ENCODE measurements around the gene ABCG1. TPM values are rescaled to one million over a fixed set of nuclear protein-coding genes. Genes with fewer than 3 reads are reported as not detected.

The ABCG1 gene
- total RNA-seq, 1 donor from 2014 or later = 20.9 TPM

DNA sequence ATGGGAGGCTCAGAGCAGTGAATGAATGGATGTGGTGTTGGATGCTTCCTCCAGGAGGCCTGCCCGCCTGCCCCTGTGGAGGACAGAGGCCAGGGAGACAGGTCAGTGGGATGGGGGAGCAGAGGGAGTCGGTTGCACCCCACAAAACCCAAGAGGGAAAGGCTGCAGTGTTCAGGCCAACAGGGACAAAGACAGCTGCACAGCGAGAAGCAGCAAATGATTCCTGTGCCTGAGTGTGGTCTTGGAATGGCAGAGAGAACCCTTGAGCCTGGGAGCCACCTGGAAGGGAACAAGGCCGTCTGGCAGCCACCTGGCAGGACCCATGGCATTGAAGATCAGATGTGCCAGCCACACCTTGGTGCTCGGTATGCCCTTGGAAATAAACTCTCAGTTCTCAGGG is 88.2 kb downstream of the ABCG1 start:
- no peak for DNase-seq

DNA sequence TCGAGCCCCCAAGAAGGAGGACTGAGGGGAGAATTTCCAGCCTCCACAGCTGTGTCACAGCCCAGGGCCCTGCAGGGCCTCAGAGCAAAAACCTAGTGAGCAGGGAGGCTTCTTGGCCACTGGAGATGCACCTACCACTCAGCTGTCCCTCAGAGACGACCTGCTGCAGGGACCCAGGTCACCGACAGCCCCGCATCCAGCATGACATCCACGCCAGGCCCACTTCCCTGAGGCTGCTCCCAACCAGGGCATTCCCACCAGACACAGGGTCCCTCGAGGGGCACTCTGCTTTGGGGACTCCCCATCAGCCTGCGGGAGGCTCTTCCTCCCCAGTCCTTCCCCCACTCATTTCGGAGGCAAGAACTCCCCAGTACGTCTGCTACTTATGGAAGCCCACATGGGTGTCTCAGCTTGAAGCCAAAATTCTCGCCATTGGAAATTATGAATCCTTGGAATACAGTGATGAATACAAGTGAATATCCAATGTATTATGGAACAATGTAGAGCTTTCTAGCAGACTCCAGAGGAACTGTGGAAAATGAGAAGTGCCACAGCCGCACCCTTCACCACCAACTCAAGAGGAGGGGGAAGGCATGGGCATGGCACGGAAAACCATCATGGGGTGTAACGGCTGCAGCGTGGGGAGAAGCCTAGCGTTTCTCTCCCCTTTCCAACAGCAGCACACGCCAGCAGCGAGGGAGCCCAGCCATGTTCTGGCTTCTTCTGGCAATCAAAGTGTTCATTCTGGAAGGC is 89.4 kb downstream of the ABCG1 start:
- no peak for DNase-seq

DNA sequence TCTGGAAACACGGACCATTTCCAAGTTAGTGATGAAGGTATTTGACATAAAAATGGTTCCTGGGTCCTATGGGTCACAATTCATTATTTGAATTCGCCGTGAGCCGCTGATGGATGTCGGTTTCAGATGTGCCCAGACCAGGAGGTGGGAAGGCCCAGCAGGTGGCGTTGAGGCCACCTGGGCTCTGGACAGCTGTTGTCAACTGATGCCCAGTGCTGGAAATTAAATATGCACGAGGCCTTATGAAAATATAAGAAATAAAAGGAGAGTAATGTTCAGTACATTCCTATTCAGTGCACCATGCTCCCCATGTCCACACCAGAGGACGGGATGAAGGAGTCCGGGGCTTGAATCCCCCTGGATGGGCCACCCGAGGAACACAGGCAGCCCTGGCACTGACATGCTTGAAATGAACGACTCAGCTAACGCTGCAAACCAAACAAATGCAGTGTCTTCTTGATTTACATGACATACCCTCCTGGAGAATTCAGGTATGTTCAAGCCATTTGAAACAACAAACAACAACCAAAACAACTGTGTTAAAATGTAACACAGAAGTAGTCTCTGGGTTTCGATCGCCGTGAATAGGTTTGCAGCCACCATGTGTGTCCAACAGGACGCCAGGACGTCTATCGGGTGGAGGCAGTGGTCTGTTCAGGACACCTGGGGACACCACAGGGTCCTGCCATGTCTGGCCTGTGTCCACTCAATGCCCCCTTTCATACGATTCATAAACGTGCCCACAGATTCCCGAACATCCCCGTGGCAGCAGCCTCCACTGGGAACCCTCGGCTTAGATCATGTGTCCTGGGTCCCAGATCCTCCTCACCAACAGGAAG is 90.2 kb downstream of the ABCG1 start:
- no peak for DNase-seq

DNA sequence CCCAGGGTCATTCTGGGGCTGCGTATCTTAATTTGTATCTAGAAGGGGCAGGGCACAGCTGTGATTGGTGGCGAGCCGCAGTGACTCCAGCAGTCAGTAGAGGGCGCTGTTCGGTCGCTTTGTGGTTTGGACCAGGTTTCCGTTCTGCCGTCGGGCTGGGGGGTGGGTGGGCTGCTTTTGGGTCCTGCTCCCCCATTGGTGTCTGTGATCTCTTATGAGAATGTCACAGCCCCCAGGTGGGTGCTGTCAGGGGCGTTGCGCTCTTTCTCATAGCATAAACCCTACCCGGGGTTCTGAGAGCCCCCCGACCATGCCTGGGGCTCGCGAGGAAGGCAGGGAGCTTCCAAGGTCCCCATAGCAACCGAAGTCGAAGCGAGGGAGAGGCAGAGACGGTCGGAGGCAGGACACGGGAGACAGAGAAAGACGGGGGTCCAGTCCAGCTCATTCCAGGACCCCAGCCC is 90.8 kb downstream of the ABCG1 start:
- peak; percentile 80 for DNase-seq

DNA sequence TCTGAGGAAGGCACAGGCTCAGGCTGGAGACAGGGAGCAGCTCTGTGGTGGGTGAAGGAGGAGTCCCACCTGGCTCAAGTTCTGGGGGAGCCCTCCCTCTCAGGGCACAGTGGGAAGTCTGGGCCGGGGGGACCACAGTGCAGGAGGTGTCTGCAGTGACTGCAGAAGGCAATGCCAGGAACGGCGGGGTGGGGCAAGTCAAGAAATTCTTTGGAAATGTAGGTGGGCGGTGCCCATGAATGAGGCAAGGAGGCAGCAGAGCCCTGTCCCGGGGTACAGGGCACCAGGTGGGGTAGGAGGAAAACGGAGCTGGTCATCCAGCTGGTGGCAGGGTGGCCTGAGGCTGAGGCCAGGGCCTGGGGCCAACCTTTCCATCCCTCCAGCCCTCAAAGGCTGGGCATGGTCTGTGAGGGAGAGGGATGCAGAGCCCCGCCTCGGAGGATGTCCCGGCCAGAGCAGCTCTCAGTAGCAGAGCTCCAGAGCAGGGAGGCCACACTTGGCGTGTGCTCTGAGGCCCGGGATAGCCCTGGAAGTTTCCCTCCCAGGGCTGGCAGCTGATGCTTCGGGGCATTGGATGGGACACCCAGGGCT is 91.6 kb downstream of the ABCG1 start:
- DNase-seq = no peak

DNA sequence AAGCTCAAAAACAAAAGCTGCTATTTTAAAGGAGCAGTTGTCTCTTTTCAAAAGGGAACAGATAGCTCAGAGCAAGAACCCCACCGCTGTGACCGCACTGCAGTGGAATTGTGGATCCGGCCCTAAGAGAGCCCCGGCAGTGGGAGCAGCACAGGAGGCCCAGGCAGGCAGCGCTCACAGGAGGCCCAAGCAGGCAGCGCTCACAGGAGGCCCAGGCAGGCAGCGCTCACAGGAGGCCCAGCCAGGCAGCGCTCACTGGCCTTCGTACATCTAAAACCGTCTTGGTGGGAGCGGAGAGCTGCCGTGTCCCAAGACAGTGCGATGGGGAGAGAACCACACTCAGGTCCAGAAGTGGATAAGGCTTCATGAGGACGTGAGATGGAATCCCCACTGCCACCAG is 92.2 kb downstream of the ABCG1 start:
- DNase-seq = no peak

DNA sequence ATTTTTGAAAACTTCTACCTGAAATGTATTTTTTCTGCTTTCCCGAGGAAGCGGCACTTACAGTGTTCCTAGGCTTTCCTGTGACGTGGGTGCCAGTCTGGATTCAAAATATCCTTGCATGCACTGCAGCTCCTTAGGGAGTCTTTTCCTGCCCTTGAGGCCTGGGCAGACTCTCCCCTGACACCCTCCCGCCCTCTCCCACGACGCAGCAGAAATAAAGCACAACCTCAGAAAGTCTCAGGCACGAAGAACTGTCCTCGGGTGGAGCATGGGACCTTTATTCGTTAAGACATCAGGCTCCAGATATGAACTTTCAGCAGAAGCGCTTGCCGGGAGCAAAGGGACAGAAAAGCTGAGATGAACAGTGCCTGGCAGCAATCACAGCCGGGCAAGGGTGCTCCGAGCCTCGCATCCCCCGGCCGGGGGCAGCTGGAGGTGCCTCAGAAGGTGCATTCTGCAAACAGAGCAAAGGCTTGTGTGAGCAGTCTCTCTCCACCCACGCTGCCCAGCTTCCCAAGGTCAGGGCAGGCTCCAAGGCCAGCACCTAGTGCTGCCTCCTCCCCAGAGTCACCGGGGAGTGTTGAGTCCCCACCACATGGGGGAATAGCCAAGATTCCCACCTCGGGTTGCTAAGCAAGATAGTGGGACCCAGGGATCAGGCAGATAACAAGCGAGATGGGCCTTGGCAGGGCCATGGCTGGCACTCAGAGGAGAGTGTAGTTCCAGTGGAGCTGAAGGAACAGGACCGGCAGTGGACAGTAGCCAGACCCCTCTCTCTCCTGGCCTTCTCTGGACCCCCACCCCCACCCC is 93.1 kb downstream of the ABCG1 start:
- DNase-seq = no peak

GRCh38 chr21:42312626-42313104 is 93.7 kb downstream of the ABCG1 start:
- DNase-seq = no peak

DNA sequence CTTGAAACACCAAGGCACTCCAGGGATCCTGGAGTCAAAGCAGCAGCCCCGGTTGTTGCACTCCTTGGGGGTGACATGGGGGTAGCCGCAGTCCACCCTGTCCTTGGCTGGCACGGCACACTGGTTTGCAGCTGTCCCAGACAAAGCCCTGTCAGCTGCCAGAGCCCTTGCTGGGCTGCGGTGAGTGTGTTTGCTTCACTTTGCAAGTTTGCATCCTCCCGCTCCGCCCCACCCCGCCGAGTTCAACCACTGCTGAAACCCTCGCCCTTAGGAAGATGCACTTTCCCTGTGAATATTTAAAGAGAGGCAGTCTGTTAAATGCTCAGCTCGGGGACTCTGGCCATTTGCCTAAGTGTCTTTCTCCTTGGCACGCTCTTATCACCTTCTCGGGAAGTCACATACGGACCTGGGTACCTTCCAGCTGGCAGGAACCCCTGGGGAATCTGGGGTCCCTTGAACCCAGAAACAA is 94.6 kb downstream of the ABCG1 start:
- DNase-seq = peak; percentile 84

GRCh38 chr21:42314616-42315295 is 95.8 kb downstream of the ABCG1 start:
- no peak for DNase-seq

DNA sequence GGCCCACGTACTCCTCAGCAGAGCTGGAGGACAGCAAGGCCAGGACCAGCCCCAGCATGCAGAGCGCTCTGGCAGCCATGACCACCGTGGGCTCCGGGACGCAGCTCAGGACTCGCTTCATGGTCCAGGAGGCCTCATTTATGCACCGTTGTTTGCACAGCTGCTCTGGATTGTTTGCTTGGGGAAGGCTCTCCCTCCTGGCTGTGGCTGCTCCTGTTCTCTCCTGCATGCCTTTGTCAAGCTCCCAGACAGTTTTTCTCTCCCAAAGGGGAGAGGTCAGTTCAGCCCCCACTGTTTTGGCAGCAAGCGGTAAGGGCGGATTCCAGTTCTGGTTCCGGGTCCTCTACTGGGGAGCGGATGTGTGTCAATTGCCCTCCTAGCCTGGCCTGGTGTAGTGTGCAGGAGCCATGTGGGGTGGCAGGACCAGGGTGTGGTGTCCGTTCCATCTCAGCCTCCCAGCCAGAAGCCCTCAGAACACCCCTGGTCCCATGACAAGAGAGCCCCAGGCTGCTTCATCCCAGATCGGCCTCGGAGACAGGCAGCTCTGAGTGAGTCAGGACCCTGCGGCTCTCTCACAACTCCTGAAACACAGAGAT is 96.5 kb downstream of the ABCG1 start, which contains the start of gene TFF3:
TFF3 (minus strand) TSS at position 114 of the 596 bp plus-strand sequence; CDS start at position 79, 35 bp downstream.
- peak; percentile 77 for DNase-seq

- no peak for DNase-seq
Observed at GRCh38 chr21:42316891-42317290, 98.0 kb downstream of the ABCG1 start.

- DNase-seq = no peak
Observed at GRCh38 chr21:42317341-42317741, 98.4 kb downstream of the ABCG1 start.

GRCh38 chr21:42317826-42318746 is 99.1 kb downstream of the ABCG1 start:
- DNase-seq = no peak

GRCh38 chr21:42319376-42319775 is 100.4 kb downstream of the ABCG1 start:
- no peak for DNase-seq

DNA sequence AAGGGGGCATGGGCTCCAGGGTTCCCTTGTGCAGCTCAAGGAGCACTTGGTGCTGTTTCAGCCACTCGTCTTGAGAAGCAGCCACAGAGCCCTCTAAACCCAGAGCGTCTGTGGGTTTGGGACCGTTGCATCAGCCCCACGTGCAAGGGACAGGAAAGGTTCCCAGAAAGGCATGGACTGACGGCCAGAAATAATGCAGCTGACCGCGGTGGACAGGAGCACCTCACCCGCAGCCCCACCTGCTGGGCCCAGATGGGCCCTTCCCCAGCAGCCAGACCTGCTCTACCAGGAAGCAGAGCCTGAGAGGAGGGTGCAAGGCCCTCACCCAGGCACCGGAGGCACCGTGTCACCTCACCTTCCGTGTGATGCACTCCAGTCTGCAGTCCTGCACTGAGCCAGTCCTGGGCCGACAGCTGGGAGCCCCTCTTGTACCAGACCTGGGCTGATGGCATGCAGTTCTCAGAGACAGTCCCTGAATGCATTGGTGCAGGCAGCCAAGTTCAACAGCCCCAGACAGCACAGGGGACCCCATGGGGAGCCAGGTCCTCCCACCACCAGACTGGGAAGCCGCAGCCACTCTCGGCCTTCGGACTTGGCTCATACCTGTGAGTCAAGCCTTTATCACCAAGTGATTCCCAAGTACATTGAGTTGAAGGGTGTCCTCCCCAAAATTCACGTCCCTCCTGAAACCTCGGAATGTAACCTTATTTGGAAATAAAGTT is 101.1 kb downstream of the ABCG1 start:
- no peak for DNase-seq

DNA sequence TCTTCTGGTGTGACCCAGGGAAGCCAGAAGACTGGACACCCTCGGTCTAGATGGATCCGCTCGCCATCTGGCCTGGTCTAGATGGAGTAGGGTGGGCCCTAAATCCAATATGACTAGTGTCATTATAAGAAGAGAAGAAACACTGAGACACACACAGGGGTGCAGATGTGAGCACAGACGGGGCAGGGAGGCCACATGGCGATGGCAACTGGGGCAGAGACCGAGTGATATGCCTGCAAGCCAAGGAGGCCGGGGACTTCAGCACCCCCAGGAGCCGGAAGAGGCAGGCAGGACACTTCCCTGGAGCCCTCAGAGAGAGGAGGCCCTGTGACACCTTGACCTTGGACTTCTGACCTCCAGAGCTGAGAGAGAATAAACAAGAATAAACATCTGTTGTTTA is 101.9 kb downstream of the ABCG1 start:
- DNase-seq = no peak

DNA sequence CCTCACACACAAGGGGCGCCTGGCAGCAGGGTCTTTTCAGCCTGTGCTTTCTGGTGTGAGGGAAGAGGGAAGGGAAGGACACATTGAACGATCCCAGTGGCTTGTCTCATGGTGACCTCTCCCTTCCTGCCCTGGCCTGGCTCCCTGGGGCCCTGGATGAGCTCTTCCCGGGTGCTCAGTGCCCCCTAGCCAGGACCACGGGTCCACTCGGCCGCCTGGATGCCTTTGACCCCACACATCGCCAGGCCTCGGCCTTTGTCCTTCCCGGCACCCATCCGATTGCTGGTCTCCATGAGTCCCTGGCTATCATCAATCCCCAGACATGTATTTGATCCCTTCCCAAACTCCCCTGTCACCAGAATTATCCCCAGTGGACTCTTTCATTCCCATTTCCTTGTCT is 102.3 kb downstream of the ABCG1 start:
- no peak for DNase-seq

DNA sequence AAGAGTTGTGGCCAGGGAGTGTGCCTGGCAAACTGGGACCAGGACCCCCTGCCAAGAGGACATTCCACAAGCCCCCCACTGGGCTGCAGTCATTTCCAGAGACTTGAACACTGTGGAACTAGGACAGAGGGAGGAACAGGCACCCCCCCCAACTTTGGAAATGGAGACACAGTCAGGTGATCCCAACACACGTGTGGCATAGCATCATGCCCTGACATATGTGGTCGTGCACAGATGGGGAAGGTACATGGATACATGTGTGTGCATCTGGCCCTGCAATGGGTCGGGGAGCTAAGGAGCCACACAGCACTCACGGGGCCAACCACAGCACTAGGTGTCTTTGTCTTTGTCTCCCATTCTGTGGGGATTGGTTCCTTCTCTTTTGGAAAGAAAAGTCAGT is 102.9 kb downstream of the ABCG1 start:
- DNase-seq = no peak

Measured in tongue (tissue), 2 donors.